Right lobe of liver (tissue), 4 donors: ENCODE results near the gene JAZF1.

Experiments used
- POLR2A ChIP-seq: fragments of 450-650 bp; IDR thresholded peaks from one replicate; pipeline ENCODE4 v1.6.1; 2017; ENCODE audit warnings: antibody characterized with exemption, mild to moderate bottlenecking
- TF ChIP-seq, protein P1 (sequence below), 4 donors: fragments of 200-600 bp in 3 of 4; fragments of 450-650 bp in 1 of 4; IDR thresholded peaks; one replicate each; pipeline versions ENCODE4 v1.5.1 to v1.8.0; 2016 to 2022; ENCODE audit warnings: antibody characterized with exemption in 4 of 4, mild to moderate bottlenecking in 2 of 4
- donor health status: DM: no; HTN: no; CAD: no.
- donor health status: DM: no; HTN: no; CAD: no.
- donor health status: DM: no; HTN: yes; CAD: no.

DNA sequence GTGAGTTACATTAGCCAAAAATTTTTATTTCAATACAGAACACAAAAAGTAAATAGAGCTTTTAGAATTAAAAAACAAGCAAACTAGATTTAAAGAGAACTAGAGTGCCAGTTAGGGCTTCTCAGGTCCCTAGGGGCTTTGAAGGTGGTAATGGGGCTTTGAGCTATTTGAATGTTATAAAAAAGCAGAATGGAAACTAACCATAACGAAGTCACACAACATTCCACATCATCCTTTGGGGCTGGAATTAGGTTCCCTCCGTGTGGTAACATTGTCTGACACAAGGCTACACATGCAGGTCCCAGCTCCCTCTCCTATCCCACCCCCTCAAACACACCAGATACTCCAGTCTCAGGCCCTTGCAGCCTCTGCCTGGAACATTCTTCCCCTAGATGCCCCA is 15.3 kb downstream of the JAZF1 start:
- TF ChIP-seq, protein P1, sequence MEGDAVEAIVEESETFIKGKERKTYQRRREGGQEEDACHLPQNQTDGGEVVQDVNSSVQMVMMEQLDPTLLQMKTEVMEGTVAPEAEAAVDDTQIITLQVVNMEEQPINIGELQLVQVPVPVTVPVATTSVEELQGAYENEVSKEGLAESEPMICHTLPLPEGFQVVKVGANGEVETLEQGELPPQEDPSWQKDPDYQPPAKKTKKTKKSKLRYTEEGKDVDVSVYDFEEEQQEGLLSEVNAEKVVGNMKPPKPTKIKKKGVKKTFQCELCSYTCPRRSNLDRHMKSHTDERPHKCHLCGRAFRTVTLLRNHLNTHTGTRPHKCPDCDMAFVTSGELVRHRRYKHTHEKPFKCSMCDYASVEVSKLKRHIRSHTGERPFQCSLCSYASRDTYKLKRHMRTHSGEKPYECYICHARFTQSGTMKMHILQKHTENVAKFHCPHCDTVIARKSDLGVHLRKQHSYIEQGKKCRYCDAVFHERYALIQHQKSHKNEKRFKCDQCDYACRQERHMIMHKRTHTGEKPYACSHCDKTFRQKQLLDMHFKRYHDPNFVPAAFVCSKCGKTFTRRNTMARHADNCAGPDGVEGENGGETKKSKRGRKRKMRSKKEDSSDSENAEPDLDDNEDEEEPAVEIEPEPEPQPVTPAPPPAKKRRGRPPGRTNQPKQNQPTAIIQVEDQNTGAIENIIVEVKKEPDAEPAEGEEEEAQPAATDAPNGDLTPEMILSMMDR (IDR thresholded peaks at IDR 0.05), result no peak
- TF ChIP-seq POLR2A, result no peak
